Measurements from ENCODE around the gene ATXN2. TPM values are rescaled to one million over a fixed set of nuclear protein-coding genes. Genes with fewer than 3 reads are reported as not detected.

Gene ATXN2
- total and polyA plus RNA-seq, 2 of the 4 experiments (the other 2 are of a cell fraction) = 12.4 to 66.5 TPM

DNA sequence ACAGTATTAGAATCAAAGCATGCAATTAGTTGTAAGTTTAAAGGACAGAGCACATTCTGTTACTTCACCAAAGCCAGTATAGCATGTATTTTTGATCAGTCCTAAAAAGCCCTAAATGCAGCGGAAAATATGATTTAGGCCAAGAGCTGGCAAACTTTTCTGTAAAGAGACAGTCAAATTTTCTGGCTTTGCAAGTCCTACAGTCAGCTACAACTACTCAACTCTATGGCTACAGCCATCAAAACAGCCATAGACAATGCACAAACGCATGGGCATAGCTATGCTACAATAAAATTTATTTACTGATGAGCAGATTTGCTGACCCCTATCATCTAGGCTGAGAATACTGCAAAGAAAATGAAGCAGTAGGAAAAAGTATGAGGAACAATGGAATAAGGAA is 52.9 kb downstream of the ATXN2 start:
- Histone ChIP-seq H3K9ac (ENCODE audit: low read depth, low read length) (no peak overlapping the region), H2BK20ac (ENCODE audit: low read depth, low read length) (no peak overlapping the region), H3K27me3 (ENCODE audit: control insufficient read depth, insufficient read depth, low read length) (no peaks in the 10 kb centered on the region), H4K5ac (ENCODE audit: low read depth, low read length) (no peak overlapping the region), H3K4me1 (ENCODE audit: control insufficient read depth, insufficient read depth, low read length) (no peaks in the 10 kb centered on the region), H3K79me1 (ENCODE audit: low read depth in 1 of 2, low read length in 2 of 2) (peaks cover 32 to 47% of the 10 kb centered on the region in 2 experiments), H2BK15ac (ENCODE audit: low read depth, low read length) (no peak overlapping the region), H3K9me1 (ENCODE audit: insufficient read depth, low read length) (no peaks in the 10 kb centered on the region; the same call in 1 of the 2 replicates), H4K91ac (ENCODE audit: insufficient read depth, low read depth, low read length) (no peak overlapping the region), H2AFZ (replicated peaks; ENCODE audit: low read length, poor library complexity) (no peak overlapping the region), H3K4ac (ENCODE audit: low read depth, low read length) (no peak overlapping the region), H3K18ac (ENCODE audit: low read depth, low read length) (no peak overlapping the region), H2BK5ac (ENCODE audit: low read depth, low read length, poor library complexity, severe bottlenecking) (no peak overlapping the region), H3K27ac (ENCODE audit: insufficient read depth, low read length) (no peak overlapping the region), H4K8ac (ENCODE audit: low read depth in 2 of 2, low read length in 2 of 2) (no peak overlapping the region), H3K4me3 (ENCODE audit: insufficient read depth, low read depth, low read length) (no peak overlapping the region), H2BK120ac (ENCODE audit: low read depth, low read length) (no peak overlapping the region), H3K14ac (replicated peaks; ENCODE audit: low read depth, low read length) (no peak overlapping the region), H3K4me2 (ENCODE audit: low read depth, low read length) (no peak overlapping the region), H3K56ac (ENCODE audit: extremely low read depth, insufficient read depth, low read length) (no peak overlapping the region), H2AK9ac (replicated peaks; ENCODE audit: low read depth, low read length, poor library complexity) (no peak overlapping the region), H3K36me3 (ENCODE audit: control insufficient read depth, insufficient read depth, low read length) (peaks cover 42% of the 10 kb centered on the region), H3K23ac (ENCODE audit: low read depth, low read length) (no peak overlapping the region), H2AK5ac (ENCODE audit: low read depth, low read length) (no peak overlapping the region), H3K9me3 (ENCODE audit: control insufficient read depth, insufficient read depth, low read length) (no peaks in the 10 kb centered on the region), H4K20me1 (ENCODE audit: insufficient read depth, low read length) (no peaks in the 10 kb centered on the region; the same call in 1 of the 2 replicates)
- DNase-seq (no peak), ATAC-seq (ENCODE audit: low read depth) (no peak)
- WGBS, 2 experiments (ENCODE audit: extremely low coverage in 2 of 2, insufficient read length in 1 of 2) = no CpG with 5 or more reads among the region's 2 CpGs
- intact Hi-C loops (cut with micrococcal nuclease) = loop anchor here (10.0 kb wide), 1 partner anchor 49 kb away; the partner anchor contains the start of gene ATXN2
- no TSS peak for BruUV-seq (replicated peaks)
- POLR2A ChIA-PET (ENCODE audit: unreplicated experiment) = no interaction called here
- in situ Hi-C loops (cut with MboI; ENCODE audit: low sequenced_read_pairs) = no loop called here
- dilution Hi-C loops (cut with HindIII; ENCODE audit: low sequenced_read_pairs, unreplicated experiment) = no loop called here
- no peak for TF ChIP-seq POLR2A (IDR thresholded peaks at IDR 0.05; ENCODE audit: low read depth, low read length)
- no peak for TF ChIP-seq NFE2L2 (IDR thresholded peaks at IDR 0.05; ENCODE audit: low read depth, low read length)
- no peak for TF ChIP-seq MXI1 (IDR thresholded peaks at IDR 0.05; ENCODE audit: borderline replicate concordance, low read depth, low read length)
- TF ChIP-seq, protein P1, sequence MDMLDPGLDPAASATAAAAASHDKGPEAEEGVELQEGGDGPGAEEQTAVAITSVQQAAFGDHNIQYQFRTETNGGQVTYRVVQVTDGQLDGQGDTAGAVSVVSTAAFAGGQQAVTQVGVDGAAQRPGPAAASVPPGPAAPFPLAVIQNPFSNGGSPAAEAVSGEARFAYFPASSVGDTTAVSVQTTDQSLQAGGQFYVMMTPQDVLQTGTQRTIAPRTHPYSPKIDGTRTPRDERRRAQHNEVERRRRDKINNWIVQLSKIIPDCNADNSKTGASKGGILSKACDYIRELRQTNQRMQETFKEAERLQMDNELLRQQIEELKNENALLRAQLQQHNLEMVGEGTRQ (IDR thresholded peaks at IDR 0.05; ENCODE audit: low read depth, low read length) = no peak
- no peak for TF ChIP-seq FOS (IDR thresholded peaks at IDR 0.05; ENCODE audit: low read depth, low read length)
- no peak for TF ChIP-seq RFX5 (IDR thresholded peaks at IDR 0.05; ENCODE audit: low read depth, low read length)
- TF ChIP-seq MAFK (IDR thresholded peaks at IDR 0.05; ENCODE audit: low read depth, low read length) = no peak
- TF ChIP-seq CEBPB (IDR thresholded peaks at IDR 0.05; ENCODE audit: low read depth, low read length) = no peak
- TF ChIP-seq RCOR1 (IDR thresholded peaks at IDR 0.05; ENCODE audit: insufficient replicate concordance, low read length) = no peak
- TF ChIP-seq CHD1 (IDR thresholded peaks at IDR 0.05; ENCODE audit: low read depth, low read length) = no peak
- TF ChIP-seq, protein P2, sequence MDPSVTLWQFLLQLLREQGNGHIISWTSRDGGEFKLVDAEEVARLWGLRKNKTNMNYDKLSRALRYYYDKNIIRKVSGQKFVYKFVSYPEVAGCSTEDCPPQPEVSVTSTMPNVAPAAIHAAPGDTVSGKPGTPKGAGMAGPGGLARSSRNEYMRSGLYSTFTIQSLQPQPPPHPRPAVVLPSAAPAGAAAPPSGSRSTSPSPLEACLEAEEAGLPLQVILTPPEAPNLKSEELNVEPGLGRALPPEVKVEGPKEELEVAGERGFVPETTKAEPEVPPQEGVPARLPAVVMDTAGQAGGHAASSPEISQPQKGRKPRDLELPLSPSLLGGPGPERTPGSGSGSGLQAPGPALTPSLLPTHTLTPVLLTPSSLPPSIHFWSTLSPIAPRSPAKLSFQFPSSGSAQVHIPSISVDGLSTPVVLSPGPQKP (IDR thresholded peaks at IDR 0.05; ENCODE audit: borderline replicate concordance, low read depth, low read length) = no peak
- no peak for TF ChIP-seq RAD21 (IDR thresholded peaks at IDR 0.05; ENCODE audit: low read length)
- TF ChIP-seq MAZ (IDR thresholded peaks at IDR 0.05; ENCODE audit: borderline replicate concordance, low read depth, low read length) = no peak
- TF ChIP-seq, protein P3, sequence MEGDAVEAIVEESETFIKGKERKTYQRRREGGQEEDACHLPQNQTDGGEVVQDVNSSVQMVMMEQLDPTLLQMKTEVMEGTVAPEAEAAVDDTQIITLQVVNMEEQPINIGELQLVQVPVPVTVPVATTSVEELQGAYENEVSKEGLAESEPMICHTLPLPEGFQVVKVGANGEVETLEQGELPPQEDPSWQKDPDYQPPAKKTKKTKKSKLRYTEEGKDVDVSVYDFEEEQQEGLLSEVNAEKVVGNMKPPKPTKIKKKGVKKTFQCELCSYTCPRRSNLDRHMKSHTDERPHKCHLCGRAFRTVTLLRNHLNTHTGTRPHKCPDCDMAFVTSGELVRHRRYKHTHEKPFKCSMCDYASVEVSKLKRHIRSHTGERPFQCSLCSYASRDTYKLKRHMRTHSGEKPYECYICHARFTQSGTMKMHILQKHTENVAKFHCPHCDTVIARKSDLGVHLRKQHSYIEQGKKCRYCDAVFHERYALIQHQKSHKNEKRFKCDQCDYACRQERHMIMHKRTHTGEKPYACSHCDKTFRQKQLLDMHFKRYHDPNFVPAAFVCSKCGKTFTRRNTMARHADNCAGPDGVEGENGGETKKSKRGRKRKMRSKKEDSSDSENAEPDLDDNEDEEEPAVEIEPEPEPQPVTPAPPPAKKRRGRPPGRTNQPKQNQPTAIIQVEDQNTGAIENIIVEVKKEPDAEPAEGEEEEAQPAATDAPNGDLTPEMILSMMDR (conservative IDR thresholded peaks at IDR 0.05; ENCODE audit: low read depth, low read length) = no peak
- TF ChIP-seq BHLHE40 (IDR thresholded peaks at IDR 0.05; ENCODE audit: low read depth, low read length) = no peak
- TF ChIP-seq SMC3 (IDR thresholded peaks at IDR 0.05; ENCODE audit: low read depth, low read length) = no peak
- CTCF ChIA-PET = interaction anchor here (0.7 kb wide), 1 partner anchor 73 kb away, joined by 3 read pairs; no protein-coding TSS in a partner anchor
